GM10248 (cell line): ENCODE results near the gene DTNBP1.
"Not testable (repeated sequence)": the region's sequence is repeated elsewhere in the genome, so short reads cannot be mapped to it uniquely, and the experiment has no call there.

Source experiments
- CTCF ChIA-PET: fragments of 300-600 bp; sonication (Branson Sonifier 250); formaldehyde crosslinking; extraction: SDS; loops from one replicate; lab custom pipeline; 2021; ENCODE audit warnings: antibody characterized with exemption; lab: Yijun Ruan, JAX
- POLR2A ChIA-PET: fragments of 350-650 bp; sonication (Branson Sonifier 250); formaldehyde crosslinking; extraction: SDS; loops from one replicate; lab custom pipeline; 2020; ENCODE audit warnings: antibody characterized with exemption; lab: Yijun Ruan, JAX
- DNase-seq: peaks from one replicate; pipeline ENCODE4 v3.0.0; 2012; ENCODE audit errors: extremely low spot score
- CTCF ChIP-seq: IDR thresholded peaks from 2 replicates; pipeline ENCODE4 v1.5.1; 2012; ENCODE audit warnings: mild to moderate bottlenecking, low read depth; ENCODE audit errors: extremely low read depth, missing control alignments, control extremely low read depth

DTNBP1 gene

DNA sequence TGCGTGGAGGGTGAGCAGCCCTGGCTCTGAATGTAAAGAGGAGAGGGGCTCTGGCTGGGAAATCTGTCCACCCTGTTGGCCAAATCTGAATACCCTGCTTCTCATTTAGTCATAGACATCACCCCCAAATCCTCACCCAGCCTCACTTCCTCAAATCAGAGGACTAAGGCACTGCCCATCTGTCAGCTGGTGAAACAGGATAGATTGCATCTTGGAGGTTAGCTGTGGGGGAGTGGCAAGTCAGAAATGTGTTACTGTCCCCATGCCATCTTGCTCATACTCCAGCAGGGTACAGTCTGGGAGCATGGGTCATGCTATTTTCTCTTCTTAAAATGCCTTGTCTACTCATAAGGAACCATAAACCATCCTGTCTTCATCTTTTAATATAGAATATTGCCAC lies 9.5 kb upstream of the DTNBP1 start:
- ChIA-PET CTCF (interaction anchor here (0.8 to 1.9 kb wide), 2 partner anchors 8 to 511 kb away, joined by 3 to 9 read pairs; no protein-coding TSS in a partner anchor), POLR2A (no interaction called here)
- DNase-seq = no peak
- no peak for TF ChIP-seq CTCF

DNA sequence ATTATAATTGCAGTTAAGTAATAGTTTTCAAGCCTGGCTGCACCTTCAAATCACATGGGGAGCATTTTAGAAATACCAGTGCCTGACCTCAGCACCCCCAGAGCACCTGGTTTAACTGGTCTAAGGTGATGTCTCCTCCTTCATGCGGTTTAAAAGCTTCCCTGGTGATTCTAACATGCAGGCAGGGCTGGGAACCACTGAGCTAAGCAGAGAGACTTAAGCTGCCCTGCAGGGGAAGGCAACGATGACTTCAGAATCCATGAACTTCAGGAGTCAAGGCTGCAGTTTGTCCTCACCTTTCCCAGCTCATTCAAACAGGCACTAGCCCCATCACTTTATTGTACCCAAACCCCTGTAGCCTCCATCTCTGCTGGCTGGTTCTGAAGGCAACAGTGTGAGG lies 6.1 kb upstream of the DTNBP1 start:
- CTCF ChIA-PET = interaction anchor here (0.8 to 0.9 kb wide), 2 partner anchors 10 to 22 kb away, joined by 3 to 4 read pairs; no protein-coding TSS in a partner anchor
- no peak for TF ChIP-seq CTCF

GRCh38 chr6:15666896-15667295 lies 4.1 kb upstream of the DTNBP1 start:
- CTCF ChIA-PET, POLR2A ChIA-PET, DNase-seq: not testable (repeated sequence)

More for the DNA sequence above, 6.1 kb upstream of the DTNBP1 start:
- POLR2A ChIA-PET = no interaction called here
- no peak for DNase-seq

- DNase-seq = no peak
- ChIA-PET POLR2A (no interaction called here), CTCF (interaction anchor here (0.6 to 1.5 kb wide), 5 partner anchors 7 to 613 kb away, joined by 3 read pairs; no protein-coding TSS in a partner anchor)
- TF ChIP-seq CTCF = no peak
Measured at GRCh38 chr6:15665237-15665636, 2.4 kb upstream of the DTNBP1 start.

GRCh38 chr6:15663130-15663871 lies 473 bp upstream of the DTNBP1 start:
- POLR2A ChIA-PET = interaction anchor here (0.6 to 0.7 kb wide), 2 partner anchors 264 to 323 kb away, joined by 4 read pairs; no protein-coding TSS in a partner anchor
- DNase-seq = no peak
- CTCF ChIA-PET = interaction anchor here (1.2 to 2.6 kb wide), 4 partner anchors 38 to 544 kb away, joined by 3 to 8 read pairs (median 4); no protein-coding TSS in a partner anchor
- no peak for TF ChIP-seq CTCF

DNA sequence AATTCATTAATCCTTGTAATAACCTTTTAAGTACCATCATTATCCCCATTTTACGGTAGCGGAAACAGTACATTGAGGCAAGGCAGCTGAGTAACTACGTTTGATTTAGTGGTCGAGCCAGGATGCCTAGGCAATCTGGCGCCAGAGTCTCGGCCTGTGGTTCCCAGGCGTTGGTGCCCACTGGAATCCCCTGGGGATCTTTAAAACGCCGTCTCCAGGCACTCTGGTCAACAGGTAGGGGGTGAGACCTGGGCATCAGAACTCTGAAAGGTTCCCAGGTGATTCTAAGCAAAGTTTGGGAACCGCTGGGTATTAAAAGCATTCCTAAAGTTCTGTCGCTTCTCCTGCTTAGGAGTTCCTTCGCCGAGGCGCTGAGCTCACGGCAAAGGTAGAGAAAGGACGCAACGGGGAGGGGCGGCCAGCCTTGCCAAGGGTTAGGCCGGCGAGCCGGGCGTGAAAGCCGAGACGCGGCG lies 939 bp downstream of the DTNBP1 start:
- no peak for TF ChIP-seq CTCF
- no peak for DNase-seq
- ChIA-PET CTCF (interaction anchor here (1.3 to 2.6 kb wide), 2 partner anchors 37 to 544 kb away, joined by 3 to 8 read pairs; no protein-coding TSS in a partner anchor), POLR2A (no interaction called here)

- DNase-seq = no peak
- ChIA-PET POLR2A (no interaction called here), CTCF (interaction anchor here (1.1 to 2.7 kb wide), 8 partner anchors 9 to 627 kb away, joined by 3 to 9 read pairs (median 4); no protein-coding TSS in a partner anchor)
- no peak for TF ChIP-seq CTCF
Measured at GRCh38 chr6:15659181-15659580, 3.6 kb downstream of the DTNBP1 start.
